Activated CD8-positive, alpha-beta T cell treated with anti-CD3 and anti-CD28 coated beads, Interleukin-2, amount 10 ng/mL, durations not matched to agents 7 days and 5 days (primary cell): Measurements from ENCODE around the gene ZBTB42. TPM values are rescaled to one million over a fixed set of nuclear protein-coding genes. Genes with fewer than 3 reads are reported as not detected.

ENCODE experiments used
- ATAC-seq: fragments of 150-1000 bp; cut with Tn5 transposase; one replicate; pipeline ENCODE4 v1.10.0; 2021; ENCODE audit warnings: moderate library complexity
- CTCF ChIA-PET: fragments of 350-600 bp; sonication (Branson Sonifier 250); formaldehyde crosslinking; loops from one replicate; lab custom pipeline; 2021; ENCODE audit warnings: antibody characterized with exemption; lab: Charles Lee
- POLR2A ChIA-PET: fragments of 350-600 bp; sonication (Branson Sonifier 250); formaldehyde crosslinking; loops from one replicate; lab custom pipeline; 2021; ENCODE audit warnings: antibody characterized with exemption; lab: Charles Lee
- DNase-seq: peaks from one replicate; pipeline ENCODE4 v3.0.0-alpha.2; 2020
- H3K27ac Mint-ChIP-seq: one replicate; pipeline ENCODE4 v1.8.0; 2021; ENCODE audit warnings: mild to moderate bottlenecking, mixed read lengths
- H3K27me3 Mint-ChIP-seq: one replicate; pipeline ENCODE4 v1.8.0; 2021; ENCODE audit warnings: low read depth, mixed read lengths
- H3K36me3 Mint-ChIP-seq: one replicate; pipeline ENCODE4 v1.8.0; 2021; ENCODE audit warnings: low read depth, mixed read lengths
- H3K4me1 Mint-ChIP-seq: one replicate; pipeline ENCODE4 v1.8.0; 2021; ENCODE audit warnings: low read depth, mixed read lengths
- H3K4me3 Mint-ChIP-seq: one replicate; pipeline ENCODE4 v1.8.0; 2021; ENCODE audit warnings: mild to moderate bottlenecking, mixed read lengths
- H3K9me3 Mint-ChIP-seq: one replicate; pipeline ENCODE4 v1.8.0; 2022; ENCODE audit warnings: mixed read lengths; ENCODE audit not compliant: insufficient read depth
- total RNA-seq, 2 experiments: library from RNA; stranded (reverse); gene quantifications; one replicate each; pipeline ENCODE4 v1.2.3, GENCODE V29; 2021

Gene ZBTB42
- total RNA-seq, 2 experiments from 2014 or later: 5.3 TPM

- peak overlapping the region; percentile 34 for H3K27ac Mint-ChIP-seq
Measured at GRCh38 chr14:104786091-104786586, 14.8 kb upstream of the ZBTB42 start.

GRCh38 chr14:104786726-104787675, 13.9 kb upstream of the ZBTB42 start:
- ChIA-PET CTCF (no interaction called here), POLR2A (no interaction called here)
- ATAC-seq (no peak), DNase-seq (no peak)
- Mint-ChIP-seq H3K4me1 (peaks cover 23% of the 10 kb centered on the region), H3K4me3 (no peak overlapping the region), H3K36me3 (peaks cover 10% of the 10 kb centered on the region), H3K27ac (peak overlapping the region; percentile 34), H3K9me3 (no peaks in the 10 kb centered on the region), H3K27me3 (no peaks in the 10 kb centered on the region)

More at GRCh38 chr14:104786091-104786586, 14.8 kb upstream of the ZBTB42 start:
- Mint-ChIP-seq H3K4me1 (peaks cover 20% of the 10 kb centered on the region), H3K9me3 (no peaks in the 10 kb centered on the region), H3K27me3 (no peaks in the 10 kb centered on the region), H3K36me3 (peaks cover 7% of the 10 kb centered on the region), H3K4me3 (no peak overlapping the region)
- ATAC-seq (no peak), DNase-seq (no peak)
- ChIA-PET POLR2A (no interaction called here), CTCF (no interaction called here)

GRCh38 chr14:104787736-104788135, 13.2 kb upstream of the ZBTB42 start:
- ATAC-seq (no peak), DNase-seq (no peak)
- no peak overlapping the region for H3K4me3 Mint-ChIP-seq
- H3K27ac Mint-ChIP-seq: no peak overlapping the region
- H3K9me3 Mint-ChIP-seq: no peaks in the 10 kb centered on the region
- CTCF ChIA-PET: no interaction called here
- peaks cover 25% of the 10 kb centered on the region for H3K4me1 Mint-ChIP-seq
- H3K36me3 Mint-ChIP-seq: peaks cover 10% of the 10 kb centered on the region
- POLR2A ChIA-PET: no interaction called here
- H3K27me3 Mint-ChIP-seq: no peaks in the 10 kb centered on the region

GRCh38 chr14:104788161-104788818, 12.6 kb upstream of the ZBTB42 start:
- Mint-ChIP-seq H3K4me1 (peaks cover 30% of the 10 kb centered on the region), H3K27ac (no peak overlapping the region), H3K4me3 (no peak overlapping the region), H3K27me3 (no peaks in the 10 kb centered on the region), H3K9me3 (no peaks in the 10 kb centered on the region), H3K36me3 (peaks cover 10% of the 10 kb centered on the region)
- ATAC-seq (no peak), DNase-seq (no peak)
- POLR2A ChIA-PET: no interaction called here
- CTCF ChIA-PET: no interaction called here

GRCh38 chr14:104788873-104789663, 11.8 kb upstream of the ZBTB42 start:
- Mint-ChIP-seq H3K4me3 (no peak overlapping the region), H3K27ac (no peak overlapping the region), H3K27me3 (no peaks in the 10 kb centered on the region), H3K36me3 (peaks cover 13% of the 10 kb centered on the region), H3K4me1 (peaks cover 38% of the 10 kb centered on the region), H3K9me3 (no peaks in the 10 kb centered on the region)
- no peak for DNase-seq
- ChIA-PET POLR2A (no interaction called here), CTCF (no interaction called here)
- ATAC-seq: no peak

GRCh38 chr14:104789752-104790743, 10.9 kb upstream of the ZBTB42 start:
- no peaks in the 10 kb centered on the region for H3K27me3 Mint-ChIP-seq
- DNase-seq (no peak), ATAC-seq (no peak)
- H3K27ac Mint-ChIP-seq: no peak overlapping the region
- POLR2A ChIA-PET: no interaction called here
- H3K4me3 Mint-ChIP-seq: no peak overlapping the region
- peaks cover 45% of the 10 kb centered on the region for H3K4me1 Mint-ChIP-seq
- H3K9me3 Mint-ChIP-seq: no peaks in the 10 kb centered on the region
- CTCF ChIA-PET: no interaction called here
- peaks cover 18% of the 10 kb centered on the region for H3K36me3 Mint-ChIP-seq

GRCh38 chr14:104791425-104791824, 9.5 kb upstream of the ZBTB42 start:
- no peaks in the 10 kb centered on the region for H3K9me3 Mint-ChIP-seq
- no peaks in the 10 kb centered on the region for H3K27me3 Mint-ChIP-seq
- ATAC-seq: no peak
- H3K4me1 Mint-ChIP-seq: peaks cover 45% of the 10 kb centered on the region
- no peak for DNase-seq
- ChIA-PET POLR2A (interaction anchor here (0.8 kb wide), 1 partner anchor 10 kb away, joined by 4 read pairs; no protein-coding TSS in a partner anchor), CTCF (interaction anchor here (0.9 to 1.4 kb wide), 3 partner anchors 21 to 34 kb away, joined by 3 to 5 read pairs (median 4); no protein-coding TSS in a partner anchor)
- no peak overlapping the region for H3K4me3 Mint-ChIP-seq
- H3K27ac Mint-ChIP-seq: no peak overlapping the region
- peaks cover 18% of the 10 kb centered on the region for H3K36me3 Mint-ChIP-seq

GRCh38 chr14:104792101-104792884, 8.6 kb upstream of the ZBTB42 start:
- no peak overlapping the region for H3K27ac Mint-ChIP-seq
- ChIA-PET POLR2A (interaction anchor here (0.8 kb wide), 1 partner anchor 11 kb away, joined by 4 read pairs; no protein-coding TSS in a partner anchor), CTCF (interaction anchor here (0.6 to 1.4 kb wide), 4 partner anchors 22 to 34 kb away, joined by 3 to 5 read pairs (median 3); no protein-coding TSS in a partner anchor)

GRCh38 chr14:104792945-104793702, 7.8 kb upstream of the ZBTB42 start:
- no peak for ATAC-seq
- DNase-seq: no peak
- H3K36me3 Mint-ChIP-seq: peaks cover 18% of the 10 kb centered on the region
- CTCF ChIA-PET: interaction anchor here (0.6 to 2.2 kb wide), 3 partner anchors 23 to 26 kb away, joined by 3 to 7 read pairs (median 3); no protein-coding TSS in a partner anchor
- peak overlapping the region; percentile 94 for H3K4me3 Mint-ChIP-seq
- H3K27ac Mint-ChIP-seq: peak overlapping the region; percentile 82
- H3K9me3 Mint-ChIP-seq: no peaks in the 10 kb centered on the region
- peaks cover 37% of the 10 kb centered on the region for H3K4me1 Mint-ChIP-seq
- POLR2A ChIA-PET: no interaction called here
- H3K27me3 Mint-ChIP-seq: no peaks in the 10 kb centered on the region

More at GRCh38 chr14:104792101-104792884, 8.6 kb upstream of the ZBTB42 start:
- DNase-seq (no peak), ATAC-seq (no peak)
- Mint-ChIP-seq H3K4me1 (peaks cover 41% of the 10 kb centered on the region), H3K27me3 (no peaks in the 10 kb centered on the region), H3K9me3 (no peaks in the 10 kb centered on the region), H3K4me3 (no peak overlapping the region), H3K36me3 (peaks cover 18% of the 10 kb centered on the region)
